Transverse colon (tissue), 4 donors: ENCODE measurements around the gene SH3RF1. TPM values are rescaled to one million over a fixed set of nuclear protein-coding genes. Genes with fewer than 3 reads are reported as not detected.

Experiments
- DNase-seq: peaks from one replicate; pipeline ENCODE4 v3.0.0-alpha.2; 2019
- H3K27ac ChIP-seq, 4 donors: fragments of 200-600 bp; sonication (generic); 2 replicates each; pipeline ENCODE4 v1.5.1; 2016 to 2018; ENCODE audit warnings: inconsistent platforms in 4 of 4
- H3K27me3 ChIP-seq: fragments of 200-600 bp; sonication (generic); 2 replicates; pipeline ENCODE4 v1.5.1; 2017; ENCODE audit warnings: inconsistent platforms
- H3K36me3 ChIP-seq, 4 donors: fragments of 200-600 bp; sonication (generic); 2 replicates each; pipeline ENCODE4 v1.5.1; 2017 to 2019; ENCODE audit warnings: inconsistent platforms in 4 of 4
- H3K4me1 ChIP-seq, 4 donors: fragments of 200-600 bp; sonication (generic); 2 replicates each; pipeline ENCODE4 v1.5.1; 2017 to 2020; ENCODE audit warnings: inconsistent platforms in 4 of 4
- H3K4me3 ChIP-seq, 4 donors: fragments of 200-600 bp; sonication (generic); 1 replicate in 1 of 4; 2 replicates in 3 of 4; pipeline versions ENCODE4 v1.5.1 to v1.6.1; 2017 to 2019; ENCODE audit warnings: inconsistent platforms in 4 of 4
- H3K9me3 ChIP-seq, 2 donors: fragments of 200-600 bp; sonication (generic); 2 replicates each; pipeline ENCODE4 v1.5.1; 2017 to 2019; ENCODE audit warnings: inconsistent platforms in 2 of 2
- CTCF ChIP-seq, 5 experiments: fragments of 200-600 bp in 3 of 5; fragments of 450-650 bp in 2 of 5; sonication (generic) in 3 of 5; IDR thresholded peaks; 1 replicate in 2 of 5; 2 replicates in 3 of 5; pipeline ENCODE4 v1.5.1; 2016 to 2017; ENCODE audit warnings: antibody characterized with exemption in 5 of 5, inconsistent platforms in 3 of 5, mild to moderate bottlenecking in 2 of 5, moderate library complexity in 1 of 5
- EP300 ChIP-seq: sonication (generic); formaldehyde crosslinking; IDR thresholded peaks from one replicate; pipeline ENCODE4 v1.6.1; 2017; ENCODE audit warnings: antibody characterized with exemption, low read depth
- POLR2A ChIP-seq: fragments of 450-650 bp; IDR thresholded peaks from one replicate; pipeline ENCODE4 v1.6.1; 2016; ENCODE audit warnings: antibody characterized with exemption, mild to moderate bottlenecking, moderate library complexity
- POLR2AphosphoS5 ChIP-seq, 3 donors: sonication (generic); formaldehyde crosslinking; IDR thresholded peaks; one replicate each; pipeline ENCODE4 v1.6.1; 2016; ENCODE audit warnings: antibody characterized with exemption in 3 of 3
- WGBS, 2 donors: methylation state at CpG; one replicate each; pipeline ENCODE4 v1.1.5; 2018; ENCODE audit warnings: low coverage in 1 of 2; 5-methylcytosine and 5-hydroxymethylcytosine counted together
- in situ Hi-C, 4 donors: fragments of 200-750 bp; cut with MboI; loops; one replicate each; pipeline versions ENCODE4 v1.15.0 to v1.15.1; 2017; ENCODE audit warnings: low sequenced_read_pairs in 3 of 4, low pct_ligation_motif_present in 1 of 4, low pct_unique_long_range_greater_than_20kb in 1 of 4
- intact Hi-C: fragments of 100-400 bp; cut with DNase I; formaldehyde crosslinking; loops from one replicate; pipeline ENCODE4 v1.15.1; 2023; ENCODE audit warnings: low total_unique reads
- total RNA-seq, 4 donors: library from RNA; depleted of rRNA; stranded (reverse); fragments of >200 nt; gene quantifications; one replicate each; pipeline ENCODE4 v1.1.0, GENCODE V29; 2016

Gene SH3RF1
- total RNA-seq, 4 donors from 2014 or later, result 49.0 to 63.4 (median 54.3) TPM

GRCh38 chr4:169142906-169143305 is 127.8 kb downstream of the SH3RF1 start:
- H3K36me3 ChIP-seq, result no peaks in the 10 kb centered on the region
- no peaks in the 10 kb centered on the region for H3K4me1 ChIP-seq
- in situ Hi-C loops (no loop called here), intact Hi-C loops (no loop called here)
- TF ChIP-seq POLR2A, result no peak
- no peak for TF ChIP-seq CTCF (IDR thresholded peaks at IDR 0.05)
- TF ChIP-seq POLR2AphosphoS5 (IDR thresholded peaks at IDR 0.05), result no peak
- TF ChIP-seq EP300, result no peak
- no peak for DNase-seq
- H3K9me3 ChIP-seq, result no peaks in the 10 kb centered on the region
- H3K4me3 ChIP-seq, result no peak overlapping the region
- no peaks in the 10 kb centered on the region for H3K27me3 ChIP-seq
- H3K27ac ChIP-seq, result no peak overlapping the region

GRCh38 chr4:169142391-169142790 is 128.4 kb downstream of the SH3RF1 start:
- no peak for DNase-seq
- Histone ChIP-seq H3K27me3 (no peaks in the 10 kb centered on the region), H3K4me1 (no peaks in the 10 kb centered on the region), H3K27ac (no peak overlapping the region), H3K4me3 (no peak overlapping the region), H3K36me3 (no peaks in the 10 kb centered on the region), H3K9me3 (no peaks in the 10 kb centered on the region)
- intact Hi-C loops, result no loop called here
- 79 to 88% methylated on average over 2 of the region's 2 CpGs for WGBS, 2 donors
- no peak for TF ChIP-seq EP300
- TF ChIP-seq CTCF (IDR thresholded peaks at IDR 0.05), result no peak
- no peak for TF ChIP-seq POLR2AphosphoS5 (IDR thresholded peaks at IDR 0.05)
- no peak for TF ChIP-seq POLR2A
- in situ Hi-C loops, result no loop called here

GRCh38 chr4:169139021-169139420 is 131.7 kb downstream of the SH3RF1 start:
- H3K27ac ChIP-seq, result no peak overlapping the region

GRCh38 chr4:169137558-169137920 is 133.2 kb downstream of the SH3RF1 start:
- Histone ChIP-seq H3K27ac (no peak overlapping the region), H3K4me3 (no peak overlapping the region), H3K4me1 (no peaks in the 10 kb centered on the region), H3K9me3 (no peaks in the 10 kb centered on the region), H3K36me3 (peaks cover 0 to 14% (median 4%) of the 10 kb centered on the region in 4 donors), H3K27me3 (no peaks in the 10 kb centered on the region)
- no peak for DNase-seq
- no peak for TF ChIP-seq POLR2AphosphoS5 (IDR thresholded peaks at IDR 0.05)
- TF ChIP-seq CTCF (IDR thresholded peaks at IDR 0.05), result no peak
- no peak for TF ChIP-seq EP300
- no peak for TF ChIP-seq POLR2A
- intact Hi-C loops, result no loop called here
- in situ Hi-C loops, result no loop called here
- 78 to 92% methylated on average over 2 of the region's 2 CpGs for WGBS, 2 donors

More at GRCh38 chr4:169139021-169139420, 131.7 kb downstream of the SH3RF1 start:
- no peaks in the 10 kb centered on the region for H3K4me1 ChIP-seq
- DNase-seq, result no peak
- H3K36me3 ChIP-seq, result peaks cover 0 to 14% (median 4%) of the 10 kb centered on the region in 4 donors
- WGBS, 2 donors, result 87% methylated on average over 4 of the region's 4 CpGs; no CpG with 5 or more reads in 1 of the 2 donors
- intact Hi-C loops (no loop called here), in situ Hi-C loops (no loop called here)
- no peaks in the 10 kb centered on the region for H3K9me3 ChIP-seq
- TF ChIP-seq CTCF (IDR thresholded peaks at IDR 0.05) (no peak), EP300 (no peak), POLR2AphosphoS5 (IDR thresholded peaks at IDR 0.05) (no peak), POLR2A (no peak)
- no peak overlapping the region for H3K4me3 ChIP-seq
- H3K27me3 ChIP-seq, result no peaks in the 10 kb centered on the region
